ENCODE data around the gene ZNF346. TPM values are rescaled to one million over a fixed set of nuclear protein-coding genes. Genes with fewer than 3 reads are reported as not detected.

Gene ZNF346
- total and polyA plus RNA-seq, 2 of the 13 experiments (the other 11 are each of a cell fraction or from before 2014, with no cell fraction given): 8.6 to 19.4 TPM

DNA sequence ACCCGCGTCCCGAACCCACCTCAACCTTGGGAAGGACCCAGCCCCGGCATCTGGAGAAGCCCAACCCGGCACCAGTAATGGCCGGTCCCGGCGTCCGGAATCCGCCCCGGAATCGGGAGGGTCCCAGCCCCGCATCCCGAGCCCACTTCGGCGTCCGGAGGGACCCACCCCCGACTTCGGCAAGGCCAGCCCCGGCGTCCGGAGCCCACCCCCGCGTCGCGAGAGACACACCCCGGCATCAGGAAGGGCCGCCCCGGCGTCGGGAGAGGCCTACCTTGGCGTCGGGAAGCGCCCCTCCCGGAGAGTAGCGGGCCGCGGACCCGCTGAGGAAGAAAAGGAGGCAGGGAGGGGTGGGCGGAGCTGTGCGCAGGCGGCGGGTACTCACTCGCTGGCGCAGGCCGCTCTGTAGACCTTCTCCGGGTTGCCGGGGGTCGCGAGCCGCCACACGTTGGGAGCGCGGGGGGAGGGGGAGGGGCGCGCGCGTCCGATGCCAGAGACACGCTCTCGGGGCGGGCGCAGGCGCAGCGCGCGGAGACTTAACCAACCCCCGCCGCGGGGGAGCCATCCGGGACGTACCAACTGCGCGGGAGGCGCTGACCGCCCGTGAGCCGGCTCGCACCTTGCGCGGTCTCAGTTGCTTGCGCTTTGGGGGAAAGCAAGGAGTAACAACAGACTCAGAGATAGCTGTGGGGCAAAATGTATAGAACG, 16.1 kb upstream of the ZNF346 start, which contains the start of gene UIMC1 (continued):
- TF ChIP-seq, protein P1, sequence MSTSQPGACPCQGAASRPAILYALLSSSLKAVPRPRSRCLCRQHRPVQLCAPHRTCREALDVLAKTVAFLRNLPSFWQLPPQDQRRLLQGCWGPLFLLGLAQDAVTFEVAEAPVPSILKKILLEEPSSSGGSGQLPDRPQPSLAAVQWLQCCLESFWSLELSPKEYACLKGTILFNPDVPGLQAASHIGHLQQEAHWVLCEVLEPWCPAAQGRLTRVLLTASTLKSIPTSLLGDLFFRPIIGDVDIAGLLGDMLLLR (CRISPR knock-in tag; IDR thresholded peaks at IDR 0.05): 0 out of 2 replicates have a peak, but pooled peaks have one; percentile 2
- no peak for TF ChIP-seq KAT2B (IDR thresholded peaks at IDR 0.05; ENCODE audit: borderline replicate concordance, low read depth, low read length)
- peak; percentile 36; the same call in 1 of the 2 replicates for TF ChIP-seq REPIN1 (CRISPR knock-in tag; IDR thresholded peaks at IDR 0.05; ENCODE audit: borderline replicate concordance, low read depth)
- TF ChIP-seq, protein P2, sequence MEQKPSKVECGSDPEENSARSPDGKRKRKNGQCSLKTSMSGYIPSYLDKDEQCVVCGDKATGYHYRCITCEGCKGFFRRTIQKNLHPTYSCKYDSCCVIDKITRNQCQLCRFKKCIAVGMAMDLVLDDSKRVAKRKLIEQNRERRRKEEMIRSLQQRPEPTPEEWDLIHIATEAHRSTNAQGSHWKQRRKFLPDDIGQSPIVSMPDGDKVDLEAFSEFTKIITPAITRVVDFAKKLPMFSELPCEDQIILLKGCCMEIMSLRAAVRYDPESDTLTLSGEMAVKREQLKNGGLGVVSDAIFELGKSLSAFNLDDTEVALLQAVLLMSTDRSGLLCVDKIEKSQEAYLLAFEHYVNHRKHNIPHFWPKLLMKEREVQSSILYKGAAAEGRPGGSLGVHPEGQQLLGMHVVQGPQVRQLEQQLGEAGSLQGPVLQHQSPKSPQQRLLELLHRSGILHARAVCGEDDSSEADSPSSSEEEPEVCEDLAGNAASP (CRISPR knock-in tag; IDR thresholded peaks at IDR 0.05; ENCODE audit: borderline replicate concordance): no peak
- TF ChIP-seq, protein P3, sequence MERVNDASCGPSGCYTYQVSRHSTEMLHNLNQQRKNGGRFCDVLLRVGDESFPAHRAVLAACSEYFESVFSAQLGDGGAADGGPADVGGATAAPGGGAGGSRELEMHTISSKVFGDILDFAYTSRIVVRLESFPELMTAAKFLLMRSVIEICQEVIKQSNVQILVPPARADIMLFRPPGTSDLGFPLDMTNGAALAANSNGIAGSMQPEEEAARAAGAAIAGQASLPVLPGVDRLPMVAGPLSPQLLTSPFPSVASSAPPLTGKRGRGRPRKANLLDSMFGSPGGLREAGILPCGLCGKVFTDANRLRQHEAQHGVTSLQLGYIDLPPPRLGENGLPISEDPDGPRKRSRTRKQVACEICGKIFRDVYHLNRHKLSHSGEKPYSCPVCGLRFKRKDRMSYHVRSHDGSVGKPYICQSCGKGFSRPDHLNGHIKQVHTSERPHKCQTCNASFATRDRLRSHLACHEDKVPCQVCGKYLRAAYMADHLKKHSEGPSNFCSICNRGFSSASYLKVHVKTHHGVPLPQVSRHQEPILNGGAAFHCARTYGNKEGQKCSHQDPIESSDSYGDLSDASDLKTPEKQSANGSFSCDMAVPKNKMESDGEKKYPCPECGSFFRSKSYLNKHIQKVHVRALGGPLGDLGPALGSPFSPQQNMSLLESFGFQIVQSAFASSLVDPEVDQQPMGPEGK (CRISPR knock-in tag; IDR thresholded peaks at IDR 0.05): peak; percentile 44; the same call in 1 of the 2 replicates
- TF ChIP-seq ATF1 (CRISPR knock-in tag; IDR thresholded peaks at IDR 0.05): no peak
- TF ChIP-seq REXO4 (CRISPR knock-in tag; IDR thresholded peaks at IDR 0.05; ENCODE audit: borderline replicate concordance): no peak
- TF ChIP-seq ZNF605 (CRISPR knock-in tag; IDR thresholded peaks at IDR 0.05): peak; percentile 49; the same call in 1 of the 2 replicates
- peak; percentile 56; the same call in 1 of the 2 replicates for TF ChIP-seq ZNF878 (CRISPR knock-in tag; IDR thresholded peaks at IDR 0.05)
- no peak for TF ChIP-seq ARNT (IDR thresholded peaks at IDR 0.05)
- no peak for TF ChIP-seq HDAC6 (IDR thresholded peaks at IDR 0.05; ENCODE audit: low read depth, low read length)
- TF ChIP-seq ZNF543 (CRISPR knock-in tag; IDR thresholded peaks at IDR 0.05): peak; percentile 91
- peak; percentile 46; the same call in 1 of the 2 replicates for TF ChIP-seq KAT7 (CRISPR knock-in tag; IDR thresholded peaks at IDR 0.05; ENCODE audit: borderline replicate concordance)
- no peak for TF ChIP-seq IKZF1 (IDR thresholded peaks at IDR 0.05)
- peak; percentile 86 for TF ChIP-seq ZNF772 (CRISPR knock-in tag; IDR thresholded peaks at IDR 0.05)
- no peak; the same call in 1 of the 2 replicates for TF ChIP-seq CBX5 (CRISPR knock-in tag; IDR thresholded peaks at IDR 0.05; ENCODE audit: borderline replicate concordance)
- TF ChIP-seq, protein P4, sequence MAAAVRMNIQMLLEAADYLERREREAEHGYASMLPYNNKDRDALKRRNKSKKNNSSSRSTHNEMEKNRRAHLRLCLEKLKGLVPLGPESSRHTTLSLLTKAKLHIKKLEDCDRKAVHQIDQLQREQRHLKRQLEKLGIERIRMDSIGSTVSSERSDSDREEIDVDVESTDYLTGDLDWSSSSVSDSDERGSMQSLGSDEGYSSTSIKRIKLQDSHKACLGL (CRISPR knock-in tag; IDR thresholded peaks at IDR 0.05): no peak; the same call in 1 of the 2 replicates
- 0 out of 2 replicates have a peak, but pooled peaks have one; percentile 63 for TF ChIP-seq REL (CRISPR knock-in tag; conservative IDR thresholded peaks at IDR 0.05)
- no peak for TF ChIP-seq MATR3 (CRISPR knock-in tag; IDR thresholded peaks at IDR 0.05)
- TF ChIP-seq ZNF121 (CRISPR knock-in tag; IDR thresholded peaks at IDR 0.05): no peak
- TF ChIP-seq, protein P5, sequence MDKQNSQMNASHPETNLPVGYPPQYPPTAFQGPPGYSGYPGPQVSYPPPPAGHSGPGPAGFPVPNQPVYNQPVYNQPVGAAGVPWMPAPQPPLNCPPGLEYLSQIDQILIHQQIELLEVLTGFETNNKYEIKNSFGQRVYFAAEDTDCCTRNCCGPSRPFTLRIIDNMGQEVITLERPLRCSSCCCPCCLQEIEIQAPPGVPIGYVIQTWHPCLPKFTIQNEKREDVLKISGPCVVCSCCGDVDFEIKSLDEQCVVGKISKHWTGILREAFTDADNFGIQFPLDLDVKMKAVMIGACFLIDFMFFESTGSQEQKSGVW (CRISPR knock-in tag; IDR thresholded peaks at IDR 0.05; ENCODE audit: borderline replicate concordance): no peak
- TF ChIP-seq MTF1 (CRISPR knock-in tag; IDR thresholded peaks at IDR 0.05): no peak
- TF ChIP-seq ZNF7 (CRISPR knock-in tag; IDR thresholded peaks at IDR 0.05): no peak
- TF ChIP-seq ZFAT (CRISPR knock-in tag; conservative IDR thresholded peaks at IDR 0.05): no peak
- no peak for TF ChIP-seq TCF12 (IDR thresholded peaks at IDR 0.05)
- peak; percentile 77; the same call in 1 of the 2 replicates for TF ChIP-seq TCF12 (CRISPR knock-in tag; IDR thresholded peaks at IDR 0.05)
